Inferior parietal cortex (tissue), 1 donor: ENCODE results near the gene INO80E.
"Not testable (repeated sequence)": the region's sequence is repeated elsewhere in the genome, so short reads cannot be mapped to it uniquely, and the experiment has no call there.

Experiments
- DNase-seq: peaks from one replicate; pipeline ENCODE4 v3.0.0-alpha.2; 2016; ENCODE audit errors: extremely low spot score

The INO80E gene, protein sequence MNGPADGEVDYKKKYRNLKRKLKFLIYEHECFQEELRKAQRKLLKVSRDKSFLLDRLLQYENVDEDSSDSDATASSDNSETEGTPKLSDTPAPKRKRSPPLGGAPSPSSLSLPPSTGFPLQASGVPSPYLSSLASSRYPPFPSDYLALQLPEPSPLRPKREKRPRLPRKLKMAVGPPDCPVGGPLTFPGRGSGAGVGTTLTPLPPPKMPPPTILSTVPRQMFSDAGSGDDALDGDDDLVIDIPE

GRCh38 chr16:29995911-29996765 is at the start of gene INO80E:
INO80E (plus strand) TSS chr16:29996241; CDS start chr16:29996311, 70 bp downstream.
- peak; percentile 98 for DNase-seq

GRCh38 chr16:29947897-29948296 is 48.1 kb upstream of the INO80E start:
- no peak for DNase-seq

GRCh38 chr16:29950806-29951461 is 45.1 kb upstream of the INO80E start:
- no peak for DNase-seq

GRCh38 chr16:29951625-29952365 is 44.2 kb upstream of the INO80E start:
- DNase-seq, result no peak

DNA sequence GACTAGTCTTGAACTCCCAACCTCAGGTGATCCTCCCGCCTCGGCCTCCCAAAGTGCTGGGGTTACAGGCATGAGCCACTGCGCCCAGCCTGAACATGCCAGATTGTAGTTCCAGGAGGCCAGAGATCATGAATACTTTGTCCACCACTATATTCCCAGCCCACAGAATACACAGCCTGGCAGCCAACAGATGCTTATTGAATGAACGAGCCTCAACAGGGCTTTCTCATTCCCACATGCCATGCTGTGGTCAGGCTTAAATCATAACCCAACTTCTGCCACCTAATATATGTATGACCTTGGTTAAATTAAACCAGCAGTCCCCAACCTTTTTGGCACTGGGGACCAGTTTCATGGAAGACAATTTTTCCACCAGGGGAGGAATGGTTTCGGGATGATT is 37.3 kb upstream of the INO80E start:
- no peak for DNase-seq

DNA sequence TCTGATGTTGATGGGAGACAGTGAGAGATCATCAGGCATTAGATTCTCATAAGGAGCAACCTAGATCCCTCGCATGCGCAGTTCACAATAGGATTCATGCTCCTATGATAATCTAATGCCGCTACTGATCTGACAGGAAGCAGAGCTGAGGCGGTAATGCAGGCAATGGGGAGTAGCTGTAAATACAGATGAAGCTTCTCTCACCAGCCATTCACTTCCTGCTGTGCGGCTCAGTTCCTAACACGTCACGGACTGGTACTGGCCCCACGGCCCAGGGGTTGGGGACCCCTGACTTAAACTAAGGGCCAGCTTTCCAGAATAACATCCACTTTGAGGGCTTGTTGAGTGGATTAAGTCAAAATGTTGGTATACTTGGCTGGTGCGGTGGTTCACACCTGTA is 36.7 kb upstream of the INO80E start:
- DNase-seq, result no peak

DNA sequence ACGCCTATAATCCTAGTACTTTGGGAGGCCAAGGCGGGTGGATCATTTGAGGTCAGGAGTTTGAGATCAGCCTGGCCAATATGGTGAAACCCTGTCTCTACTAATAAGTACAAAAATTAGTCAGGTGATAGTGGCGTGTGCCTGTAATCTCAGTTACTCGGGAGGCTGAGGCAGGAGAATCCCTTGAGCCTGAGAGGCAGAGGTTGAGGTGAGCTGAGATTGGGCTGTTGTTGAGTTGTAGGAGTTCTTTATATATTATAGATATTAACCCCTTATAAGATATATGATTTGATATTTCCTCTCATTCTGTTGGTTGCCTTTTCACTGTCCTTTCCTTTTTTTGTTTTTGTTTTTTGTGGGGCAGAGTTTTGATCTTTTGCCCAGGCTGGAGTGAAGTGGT is 36.2 kb upstream of the INO80E start:
- DNase-seq, result not testable (repeated sequence)

DNA sequence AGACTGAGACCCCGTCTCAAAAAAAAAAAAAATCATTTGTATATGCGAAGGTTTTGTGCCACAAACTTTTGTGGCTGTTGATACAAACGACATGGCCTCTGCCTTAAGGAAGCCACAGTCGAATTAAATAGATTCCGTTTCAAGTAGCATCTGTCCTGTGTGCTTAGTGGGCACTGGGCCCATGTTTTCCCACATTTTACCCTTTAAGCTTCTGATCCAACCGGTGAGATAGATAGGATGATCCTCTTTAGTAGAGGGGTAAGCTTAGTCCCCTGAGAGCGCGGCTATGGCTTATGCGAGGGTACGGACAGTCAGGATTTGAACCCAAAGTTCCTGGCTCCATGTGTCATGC is 34.9 kb upstream of the INO80E start:
- no peak for DNase-seq

GRCh38 chr16:29961479-29962343 is 34.3 kb upstream of the INO80E start, which contains the start of gene TMEM219:
TMEM219 (plus strand) TSS chr16:29962079; CDS start chr16:29963144, 1,065 bp downstream.
- peak; percentile 92 for DNase-seq

- peak; percentile 37 for DNase-seq
Measured at GRCh38 chr16:29962344-29962994, 33.6 kb upstream of the INO80E start.

DNA sequence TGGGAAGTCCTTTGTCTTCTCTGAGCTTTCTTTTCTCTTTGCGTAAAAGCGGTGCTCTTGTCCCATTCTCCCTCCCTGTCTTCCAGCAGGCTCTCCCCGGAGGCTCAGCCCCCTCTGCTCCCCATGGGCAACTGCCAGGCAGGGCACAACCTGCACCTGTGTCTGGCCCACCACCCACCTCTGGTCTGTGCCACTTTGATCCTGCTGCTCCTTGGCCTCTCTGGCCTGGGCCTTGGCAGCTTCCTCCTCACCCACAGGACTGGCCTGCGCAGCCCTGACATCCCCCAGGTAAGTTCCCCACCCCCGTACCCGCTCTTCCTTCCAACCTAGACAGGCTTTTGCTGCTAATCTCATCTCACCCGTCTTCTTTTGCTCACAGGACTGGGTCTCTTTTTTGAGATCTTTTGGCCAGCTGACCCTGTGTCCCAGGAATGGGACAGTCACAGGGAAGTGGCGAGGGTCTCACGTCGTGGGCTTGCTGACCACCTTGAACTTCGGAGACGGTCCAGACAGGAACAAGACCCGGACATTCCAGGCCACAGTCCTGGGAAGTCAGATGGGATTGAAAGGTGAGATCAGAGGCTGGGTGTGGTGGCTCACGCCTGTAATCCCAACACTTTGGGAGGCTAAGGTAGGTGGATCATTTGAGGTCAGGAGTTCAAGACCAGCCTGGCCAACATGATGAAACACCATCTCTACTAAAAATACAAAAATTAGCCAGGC is 32.9 kb upstream of the INO80E start:
- DNase-seq, result no peak

GRCh38 chr16:29968205-29968604 is 27.8 kb upstream of the INO80E start:
- DNase-seq, result no peak

GRCh38 chr16:29971304-29971703 is 24.7 kb upstream of the INO80E start:
- DNase-seq, result no peak

DNA sequence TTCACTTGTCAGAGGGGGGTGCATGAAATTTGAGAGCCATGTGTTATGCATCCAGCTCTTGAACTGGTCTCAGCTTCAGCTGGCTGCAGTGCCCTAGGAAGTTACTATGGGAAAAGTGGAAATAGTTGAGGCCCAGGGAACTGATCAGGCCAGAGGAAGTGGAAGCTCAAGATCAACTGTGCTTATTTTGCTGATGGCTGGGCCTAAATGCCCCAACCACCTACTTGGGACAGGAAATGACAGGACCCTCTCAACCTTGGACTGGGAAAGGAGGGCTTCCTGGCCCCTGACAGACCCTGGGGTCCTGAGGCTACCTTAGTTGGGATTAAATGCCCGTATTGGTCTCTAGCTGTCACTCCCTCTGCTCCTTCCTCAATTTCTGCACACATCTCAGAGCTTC is 23.5 kb upstream of the INO80E start:
- DNase-seq, result no peak

GRCh38 chr16:29972992-29973383 is 23.1 kb upstream of the INO80E start:
- DNase-seq, result no peak

GRCh38 chr16:29973384-29974246 is 22.4 kb upstream of the INO80E start, which contains the start of gene TAOK2:
TAOK2 (plus strand) TSS chr16:29973868; CDS start chr16:29977773, 3,905 bp downstream.
- peak; percentile 97 for DNase-seq

- peak; percentile 2 for DNase-seq
Measured at GRCh38 chr16:29974291-29975133, 21.5 kb upstream of the INO80E start.

- DNase-seq, result no peak
Measured at GRCh38 chr16:29975134-29975538, 20.9 kb upstream of the INO80E start.
